HG03108 (cell line): ENCODE measurements around the gene SORCS2.

ENCODE experiments used
- ATAC-seq: cut with Tn5 transposase; IDR thresholded peaks from one replicate; pipeline ENCODE4 v1.9.1; 2021; ENCODE audit warnings: moderate library complexity; ENCODE audit not compliant: unreplicated experiment

The SORCS2 gene

GRCh38 chr4:7652451-7652881 lies 460.1 kb downstream of the SORCS2 start:
- ATAC-seq: no peak

DNA sequence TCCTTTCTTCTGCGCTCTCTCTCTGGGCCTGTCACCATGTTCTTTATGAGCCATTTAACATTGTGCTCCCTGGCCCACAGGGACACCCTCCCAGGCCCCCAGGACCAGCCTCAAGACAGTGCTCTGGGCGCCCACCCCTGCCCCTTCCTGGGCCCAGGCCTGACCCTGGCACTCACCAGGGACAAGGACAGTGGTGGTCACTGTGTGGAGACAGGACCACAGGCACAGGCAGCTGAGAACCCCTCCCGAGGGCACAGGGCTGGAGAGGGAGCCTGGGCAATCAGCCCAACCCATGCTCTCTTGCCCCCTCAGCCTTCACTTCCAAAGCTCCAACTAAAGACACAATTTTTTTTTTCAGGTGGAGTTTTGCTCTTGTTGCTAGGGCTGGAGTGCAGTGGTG lies 460.6 kb downstream of the SORCS2 start:
- no peak for ATAC-seq

- ATAC-seq: no peak
Measured at GRCh38 chr4:7653510-7654369, 461.4 kb downstream of the SORCS2 start.

- no peak for ATAC-seq
Measured at GRCh38 chr4:7654550-7655445, 462.5 kb downstream of the SORCS2 start.

GRCh38 chr4:7655511-7656243 lies 463.3 kb downstream of the SORCS2 start:
- no peak for ATAC-seq

DNA sequence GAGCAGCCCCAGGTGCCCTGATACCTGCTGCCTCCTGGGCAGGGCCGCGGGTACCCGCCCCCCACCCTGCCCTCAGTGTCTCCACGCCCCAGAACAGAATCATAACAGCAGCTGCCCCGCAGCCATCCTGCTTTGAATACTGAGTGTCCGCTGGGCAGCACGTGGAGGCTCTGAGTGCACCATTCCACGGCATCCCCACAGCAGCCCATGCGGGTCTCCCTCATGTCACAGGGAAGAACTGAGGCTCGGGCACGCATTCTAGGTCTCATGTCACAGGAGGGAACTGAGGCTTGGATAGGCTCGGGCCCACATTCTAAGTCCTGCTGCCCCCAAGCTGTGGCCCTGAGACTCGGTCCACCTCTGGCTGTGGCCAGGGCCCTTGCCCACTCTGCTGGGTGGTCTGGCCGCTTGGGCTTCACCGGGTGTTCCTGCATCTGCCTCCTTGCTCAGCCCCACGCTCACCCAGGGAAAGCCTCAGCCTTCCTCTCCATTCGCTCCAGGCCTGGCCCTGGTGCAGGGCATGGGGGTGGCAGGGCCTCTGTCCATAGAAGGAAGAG lies 464.0 kb downstream of the SORCS2 start:
- no peak for ATAC-seq

DNA sequence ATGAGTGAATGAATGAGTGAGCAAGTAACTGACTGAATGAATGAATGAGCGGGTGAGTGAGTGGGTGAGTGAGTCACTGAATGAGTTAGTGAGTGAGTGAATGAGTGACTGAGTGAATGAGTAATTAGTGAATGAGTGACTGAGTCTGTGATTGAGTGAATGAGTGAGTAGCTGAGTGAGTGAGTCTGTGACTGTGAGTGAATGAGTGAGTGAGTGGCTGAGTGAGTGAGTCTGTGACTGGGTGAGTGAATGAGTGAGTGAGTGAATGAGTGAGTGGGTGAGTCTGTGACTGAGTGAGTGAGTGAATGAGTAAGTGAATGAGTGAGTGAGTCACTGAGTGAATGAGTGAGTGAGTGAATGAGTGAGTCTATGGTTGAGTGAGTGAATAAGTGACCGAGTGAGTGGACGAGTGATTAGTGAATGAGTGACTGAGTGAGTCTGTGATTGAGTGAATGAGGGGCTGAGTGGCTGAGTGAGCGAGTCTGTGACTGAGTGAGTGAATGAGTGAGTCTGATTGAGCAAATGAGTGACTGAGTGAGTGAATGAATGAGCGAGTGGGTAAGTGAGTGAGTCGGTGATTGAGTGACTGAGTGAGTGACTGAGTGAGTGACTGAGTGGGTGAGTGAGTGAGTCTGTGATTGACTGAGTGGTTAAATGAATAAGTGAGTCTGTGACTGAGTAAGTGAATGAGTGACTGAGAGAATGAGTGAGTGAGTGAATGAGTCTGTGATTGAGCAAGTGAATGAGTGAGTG lies 465.4 kb downstream of the SORCS2 start:
- no peak for ATAC-seq

DNA sequence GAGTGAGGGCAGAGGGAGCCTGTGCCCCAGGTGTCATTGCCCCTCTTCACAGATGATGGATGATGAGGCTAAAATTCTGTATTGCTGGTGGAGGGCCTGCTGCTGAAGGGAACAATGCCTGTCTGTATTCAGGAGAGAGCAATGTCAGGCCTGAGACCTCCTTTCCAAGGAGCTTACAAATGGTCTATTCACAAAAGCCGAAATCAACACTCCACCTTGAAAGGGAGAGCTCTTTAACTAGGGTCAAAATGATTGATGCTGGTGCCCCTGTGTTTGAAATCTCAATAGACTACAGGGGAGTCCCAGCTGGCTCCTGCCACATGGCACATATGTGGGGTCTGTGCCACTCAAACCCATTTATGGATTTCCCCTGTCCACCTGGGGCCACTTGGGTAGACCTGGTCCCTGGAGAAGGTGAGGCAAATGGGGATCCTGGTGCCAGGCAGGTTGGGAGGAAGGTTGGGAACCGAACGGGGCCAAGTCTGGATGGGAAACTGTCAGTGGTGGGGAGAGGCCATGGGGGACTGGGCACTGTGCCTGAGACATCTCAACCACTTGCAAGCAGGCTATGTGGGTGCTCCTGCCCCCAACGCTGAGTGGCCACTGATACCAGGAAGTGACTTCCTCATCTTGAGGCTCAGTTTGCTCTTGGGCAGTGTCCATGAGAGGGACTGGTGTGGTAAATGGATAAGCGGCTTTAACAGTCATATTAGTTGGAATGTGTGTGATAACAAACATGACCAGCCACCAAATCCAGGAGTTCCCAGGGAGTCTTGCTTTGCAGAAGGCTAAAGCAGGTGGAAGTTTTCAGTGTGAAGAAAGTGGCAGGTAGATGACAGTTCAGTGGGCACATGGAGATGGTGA lies 466.2 kb downstream of the SORCS2 start:
- no peak for ATAC-seq

- no peak for ATAC-seq
Measured at GRCh38 chr4:7659429-7660175, 467.3 kb downstream of the SORCS2 start.

GRCh38 chr4:7660176-7661039 lies 468.1 kb downstream of the SORCS2 start:
- no peak for ATAC-seq

DNA sequence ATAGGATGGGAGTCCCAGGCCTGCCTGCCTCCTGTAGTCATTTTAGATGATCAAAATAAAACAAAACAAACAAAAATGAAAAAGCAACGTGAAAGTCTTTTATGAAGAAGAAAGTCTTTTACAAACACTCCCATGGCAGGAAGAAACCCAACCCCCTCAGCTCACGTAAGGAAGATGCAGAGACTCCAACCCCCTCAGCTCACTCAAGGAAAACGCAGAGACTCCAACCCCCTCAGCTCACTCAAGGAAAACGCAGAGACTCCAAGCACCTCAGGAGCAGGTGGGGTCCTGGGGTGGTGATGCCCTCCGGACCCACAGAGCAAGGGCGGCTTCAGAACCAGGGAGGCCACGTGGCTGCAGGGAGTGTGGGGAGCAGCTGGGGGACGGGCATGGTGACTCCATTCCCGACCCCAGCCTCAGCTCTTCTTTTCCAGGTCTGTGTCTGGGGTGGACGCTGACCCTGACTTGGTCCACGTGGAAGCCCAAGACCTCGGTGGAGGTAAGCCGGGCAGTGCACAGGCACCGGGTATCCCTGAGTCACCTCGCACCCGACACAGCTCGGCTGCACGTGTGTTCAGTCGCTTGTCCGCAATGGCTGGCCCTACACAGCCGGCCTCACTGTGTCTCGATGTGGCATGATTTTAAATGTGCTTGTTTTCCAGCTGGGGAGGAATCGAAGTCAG lies 468.9 kb downstream of the SORCS2 start:
- ATAC-seq: no peak

- ATAC-seq: no peak
Measured at GRCh38 chr4:7661846-7662506, 469.6 kb downstream of the SORCS2 start.

DNA sequence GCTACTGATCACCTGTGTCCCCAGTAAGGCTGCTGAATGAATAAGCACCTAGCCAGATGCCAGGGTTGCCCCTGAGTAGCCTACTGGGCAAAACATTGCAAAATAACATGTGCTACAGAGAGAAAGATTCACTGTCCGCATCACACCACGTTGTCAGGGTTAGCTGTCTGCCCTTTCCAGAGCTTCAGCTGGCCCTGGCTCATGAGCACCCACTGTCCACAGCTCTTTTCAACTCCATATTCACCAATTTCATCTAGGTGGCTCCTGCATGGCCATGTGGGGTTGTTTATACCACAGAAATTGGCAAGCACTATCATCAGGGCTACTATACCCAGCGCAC lies 470.1 kb downstream of the SORCS2 start:
- no peak for ATAC-seq

DNA sequence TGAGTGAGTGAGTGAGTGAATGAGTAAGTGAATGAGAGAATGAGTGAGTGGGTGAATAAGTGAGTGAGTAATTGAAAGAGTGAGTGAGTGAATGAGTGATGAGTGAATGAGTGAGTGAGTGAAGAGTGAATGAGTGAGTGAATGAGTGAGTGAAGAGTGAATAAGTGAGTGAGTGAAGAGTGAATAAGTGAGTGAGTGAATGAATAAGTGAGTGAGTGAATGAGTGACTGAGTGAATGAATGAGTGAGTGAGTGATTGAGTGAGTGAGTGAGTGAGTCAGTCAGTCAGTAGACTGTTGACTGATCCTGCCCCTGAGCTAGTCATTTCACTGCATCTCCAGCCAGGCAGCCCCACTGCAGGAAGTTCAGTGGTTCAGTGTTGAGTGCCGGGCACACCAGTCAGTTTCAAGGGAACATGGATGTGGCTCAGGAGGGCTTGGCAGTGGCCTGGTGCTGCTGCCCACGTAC lies 470.8 kb downstream of the SORCS2 start:
- ATAC-seq: no peak

- ATAC-seq: no peak
Measured at GRCh38 chr4:7664106-7664505, 471.8 kb downstream of the SORCS2 start.

GRCh38 chr4:7665321-7665720 lies 473.0 kb downstream of the SORCS2 start:
- no peak for ATAC-seq
